Caco-2 (cell line): ENCODE measurements around the gene CAPRIN1. TPM values are rescaled to one million over a fixed set of nuclear protein-coding genes. Genes with fewer than 3 reads are reported as not detected.

Experiments
- BruUV-seq: library from RNA; stranded (reverse); fragments of 400-500 nt; replicated peaks from 2 replicates; lab custom pipeline; 2021; lab: Mats Ljungman, UMichigan
- CTCF ChIA-PET: fragments of 300-600 bp; sonication (Branson Sonifier 250); formaldehyde crosslinking; loops from one replicate; lab custom pipeline; 2022; ENCODE audit warnings: antibody characterized with exemption; lab: Charles Lee
- POLR2A ChIA-PET: fragments of 300-600 bp; sonication (Branson Sonifier 250); formaldehyde crosslinking; loops from one replicate; lab custom pipeline; 2022; ENCODE audit warnings: antibody characterized with exemption; lab: Charles Lee
- DNase-seq, 2 experiments: peaks; one replicate each; pipeline versions ENCODE4 v3.0.0 to v3.0.0-alpha.2; 2020 to 2022
- H3K27me3 ChIP-seq: replicated peaks from 2 replicates; pipeline ENCODE4 v1.6.0; 2011; ENCODE audit warnings: low read length; ENCODE audit not compliant: control insufficient read depth, insufficient read depth
- H3K36me3 ChIP-seq: 2 replicates; pipeline ENCODE4 v1.5.1; 2011; ENCODE audit warnings: low read length; ENCODE audit not compliant: control insufficient read depth, insufficient read depth
- H3K4me1 ChIP-seq: fragments of 250-450 bp; sonication (Bioruptor Pico); 2 replicates; pipeline ENCODE4 v1.5.1; 2020; ENCODE audit warnings: mild to moderate bottlenecking
- H3K4me3 ChIP-seq: 2 replicates; pipeline ENCODE4 v1.5.1; 2011; ENCODE audit warnings: low read depth, mild to moderate bottlenecking, control low read depth, low read length
- H3K9me3 ChIP-seq: fragments of 250-450 bp; sonication (Bioruptor Pico); 2 replicates; pipeline ENCODE4 v1.5.1; 2020; ENCODE audit warnings: mild to moderate bottlenecking, moderate library complexity
- H3K27ac Mint-ChIP-seq: one replicate; pipeline ENCODE4 v1.8.0; 2022; ENCODE audit warnings: mixed read lengths; ENCODE audit not compliant: unreplicated experiment
- H3K27me3 Mint-ChIP-seq: one replicate; pipeline ENCODE4 v1.8.0; 2022; ENCODE audit warnings: mixed read lengths; ENCODE audit not compliant: insufficient read depth, unreplicated experiment
- H3K36me3 Mint-ChIP-seq: one replicate; pipeline ENCODE4 v1.8.0; 2022; ENCODE audit warnings: mild to moderate bottlenecking, mixed read lengths; ENCODE audit not compliant: insufficient read depth, unreplicated experiment
- H3K4me1 Mint-ChIP-seq: one replicate; pipeline ENCODE4 v1.8.0; 2022; ENCODE audit warnings: low read depth, mixed read lengths; ENCODE audit not compliant: unreplicated experiment
- H3K4me3 Mint-ChIP-seq: one replicate; pipeline ENCODE4 v1.8.0; 2022; ENCODE audit warnings: mild to moderate bottlenecking, moderate library complexity, mixed read lengths; ENCODE audit not compliant: unreplicated experiment
- H3K9me3 Mint-ChIP-seq: one replicate; pipeline ENCODE4 v1.8.0; 2022; ENCODE audit warnings: mixed read lengths; ENCODE audit not compliant: unreplicated experiment
- CTCF ChIP-seq, 2 experiments: fragments of 200-600 bp in 1 of 2; IDR thresholded peaks; 1 replicate in 1 of 2; 2 replicates in 1 of 2; pipeline versions ENCODE4 v1.5.1 to v1.8.0; 2011 to 2022; ENCODE audit warnings: antibody characterized with exemption in 1 of 2, control low read depth in 1 of 2, inconsistent platforms in 1 of 2, low read depth in 1 of 2, low read length in 1 of 2, mild to moderate bottlenecking in 1 of 2, moderate library complexity in 1 of 2; ENCODE audit not compliant: insufficient read depth in 1 of 2, severe bottlenecking in 1 of 2, unreplicated experiment in 1 of 2
- intact Hi-C: fragments of 100-400 bp; cut with micrococcal nuclease; formaldehyde crosslinking; loops from one replicate; pipeline ENCODE4 v1.10.0; 2022; ENCODE audit not compliant: unreplicated experiment
- total RNA-seq: library from RNA; stranded (reverse); gene quantifications from 2 replicates; pipeline ENCODE4 v1.2.3, GENCODE V29; 2022

CAPRIN1 gene
- total RNA-seq, 1 experiment from 2014 or later: 224 TPM

- H3K27ac Mint-ChIP-seq: no peak overlapping the region
- no peak for DNase-seq
- peaks cover 95% of the 10 kb centered on the region for H3K36me3 Mint-ChIP-seq
- Histone ChIP-seq H3K4me1 (no peaks in the 10 kb centered on the region), H3K36me3 (peaks cover 8% of the 10 kb centered on the region), H3K4me3 (no peak overlapping the region), H3K27me3 (no peaks in the 10 kb centered on the region), H3K9me3 (no peaks in the 10 kb centered on the region)
- no peaks in the 10 kb centered on the region for H3K9me3 Mint-ChIP-seq
- ChIA-PET POLR2A (no interaction called here), CTCF (no interaction called here)
- H3K27me3 Mint-ChIP-seq: no peaks in the 10 kb centered on the region
- H3K4me1 Mint-ChIP-seq: peaks cover 6% of the 10 kb centered on the region
- intact Hi-C loops: no loop called here
- no TSS peak for BruUV-seq
- no peak for TF ChIP-seq CTCF (IDR thresholded peaks at IDR 0.05; ENCODE audit: insufficient read depth in 1 of 2, low read depth in 1 of 2, low read length in 1 of 2, severe bottlenecking in 1 of 2, unreplicated experiment in 1 of 2)
- no peak overlapping the region for H3K4me3 Mint-ChIP-seq
These were observed 62.9 kb downstream of the CAPRIN1 start for GRCh38 chr11:34114471-34114870.

DNA sequence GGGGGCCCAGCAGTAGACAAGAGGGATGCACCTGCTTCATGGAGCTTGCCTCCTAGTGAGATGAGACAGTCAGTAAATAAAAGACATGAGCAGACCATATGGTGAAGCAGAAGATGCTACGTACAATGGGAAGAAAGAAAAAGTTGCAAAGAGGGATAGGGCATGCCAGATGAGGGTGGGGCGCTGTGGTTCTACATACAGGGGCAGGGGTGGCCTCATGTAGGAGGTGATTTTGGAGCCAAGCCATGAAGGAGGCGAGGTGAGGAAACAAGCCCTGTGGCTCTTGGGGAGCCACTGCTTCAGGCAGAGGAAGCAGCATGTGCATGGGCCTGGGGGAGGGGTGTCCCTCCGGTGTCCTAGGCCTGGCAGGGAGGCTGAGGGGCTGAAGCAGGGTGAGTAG is 69.1 kb downstream of the CAPRIN1 start:
- Histone ChIP-seq H3K4me3 (no peak overlapping the region), H3K36me3 (peaks cover 4% of the 10 kb centered on the region), H3K4me1 (no peaks in the 10 kb centered on the region), H3K9me3 (no peaks in the 10 kb centered on the region), H3K27me3 (no peaks in the 10 kb centered on the region)
- POLR2A ChIA-PET: no interaction called here
- no peak overlapping the region for H3K27ac Mint-ChIP-seq
- CTCF ChIA-PET: no interaction called here
- no peak overlapping the region for H3K4me3 Mint-ChIP-seq
- BruUV-seq: no TSS peak
- H3K9me3 Mint-ChIP-seq: no peaks in the 10 kb centered on the region
- peaks cover 94% of the 10 kb centered on the region for H3K36me3 Mint-ChIP-seq
- TF ChIP-seq CTCF (IDR thresholded peaks at IDR 0.05; ENCODE audit: insufficient read depth in 1 of 2, low read depth in 1 of 2, low read length in 1 of 2, severe bottlenecking in 1 of 2, unreplicated experiment in 1 of 2): no peak
- H3K4me1 Mint-ChIP-seq: no peaks in the 10 kb centered on the region
- no peaks in the 10 kb centered on the region for H3K27me3 Mint-ChIP-seq
- intact Hi-C loops: no loop called here
- DNase-seq: no peak

GRCh38 chr11:34124885-34125668 is 73.5 kb downstream of the CAPRIN1 start:
- ChIA-PET POLR2A (no interaction called here), CTCF (no interaction called here)
- H3K9me3 ChIP-seq: no peaks in the 10 kb centered on the region
- no peak overlapping the region for H3K4me3 Mint-ChIP-seq
- H3K27me3 Mint-ChIP-seq: no peaks in the 10 kb centered on the region
- DNase-seq: no peak
- intact Hi-C loops: no loop called here
- H3K36me3 ChIP-seq: no peaks in the 10 kb centered on the region; the same call in none of the 2 replicates
- peaks cover 92% of the 10 kb centered on the region for H3K36me3 Mint-ChIP-seq
- H3K4me3 ChIP-seq: no peak overlapping the region
- H3K4me1 ChIP-seq: no peaks in the 10 kb centered on the region
- H3K27me3 ChIP-seq: no peaks in the 10 kb centered on the region
- BruUV-seq: no TSS peak
- H3K27ac Mint-ChIP-seq: no peak overlapping the region
- no peaks in the 10 kb centered on the region for H3K9me3 Mint-ChIP-seq
- no peaks in the 10 kb centered on the region for H3K4me1 Mint-ChIP-seq
- no peak for TF ChIP-seq CTCF (IDR thresholded peaks at IDR 0.05; ENCODE audit: insufficient read depth in 1 of 2, low read depth in 1 of 2, low read length in 1 of 2, severe bottlenecking in 1 of 2, unreplicated experiment in 1 of 2)
